Astrocyte (in vitro differentiated cells and primary cell): ENCODE results near the gene KLHL22. TPM values are rescaled to one million over a fixed set of nuclear protein-coding genes. Genes with fewer than 3 reads are reported as not detected.
"Not testable (repeated sequence)": the region's sequence is repeated elsewhere in the genome, so short reads cannot be mapped to it uniquely, and the experiment has no call there.

ENCODE experiments used
- DNase-seq: peaks from one replicate; pipeline ENCODE4 v3.0.0-alpha.2; 2010; ENCODE audit warnings: low read depth
- FAIRE-seq: peaks from 2 replicates; lab custom pipeline; 2011; peaks lifted over from hg19 to GRCh38; lab: Jason Lieb, UNC
- H2AFZ ChIP-seq: 2 replicates; pipeline ENCODE4 v1.6.0; 2012; ENCODE audit warnings: low read depth, low read length, inconsistent platforms
- H3K27ac ChIP-seq: 2 replicates; pipeline ENCODE4 v1.5.1; 2011; ENCODE audit warnings: low read depth, low read length, inconsistent platforms
- H3K27me3 ChIP-seq: 2 replicates; pipeline ENCODE4 v1.6.0; 2011; ENCODE audit warnings: low read length, inconsistent platforms; ENCODE audit not compliant: insufficient read depth
- H3K36me3 ChIP-seq: 2 replicates; pipeline ENCODE4 v1.5.1; 2011; ENCODE audit warnings: low read length, inconsistent platforms; ENCODE audit not compliant: insufficient read depth
- H3K4me1 ChIP-seq: 2 replicates; pipeline ENCODE4 v1.5.1; 2011; ENCODE audit warnings: low read length, inconsistent platforms; ENCODE audit not compliant: insufficient read depth
- H3K4me2 ChIP-seq: 2 replicates; pipeline ENCODE4 v1.6.0; 2012; ENCODE audit warnings: low read length, inconsistent platforms
- H3K4me3 ChIP-seq: 2 replicates; pipeline ENCODE4 v1.5.1; 2011; ENCODE audit warnings: low read depth, mild to moderate bottlenecking, low read length, inconsistent platforms; ENCODE audit not compliant: insufficient read depth
- H3K79me2 ChIP-seq: 2 replicates; pipeline ENCODE4 v1.6.0; 2012; ENCODE audit warnings: mild to moderate bottlenecking, low read length, inconsistent platforms; ENCODE audit not compliant: insufficient read depth
- H3K9ac ChIP-seq: 2 replicates; pipeline ENCODE4 v1.6.0; 2012; ENCODE audit warnings: mild to moderate bottlenecking, low read length, inconsistent platforms
- H3K9me3 ChIP-seq: 2 replicates; pipeline ENCODE4 v1.5.1; 2012; ENCODE audit warnings: low read depth, mild to moderate bottlenecking, low read length, inconsistent platforms; ENCODE audit not compliant: insufficient read depth
- H4K20me1 ChIP-seq: 2 replicates; pipeline ENCODE4 v1.6.0; 2012; ENCODE audit warnings: low read length, inconsistent platforms; ENCODE audit not compliant: insufficient read depth
- H3K27ac Mint-ChIP-seq: one replicate; pipeline ENCODE4 v1.8.0; 2021; ENCODE audit warnings: mild to moderate bottlenecking, mixed read lengths; ENCODE audit not compliant: unreplicated experiment
- H3K27me3 Mint-ChIP-seq: one replicate; pipeline ENCODE4 v1.8.0; 2021; ENCODE audit warnings: low read depth, mixed read lengths; ENCODE audit not compliant: unreplicated experiment
- H3K36me3 Mint-ChIP-seq: one replicate; pipeline ENCODE4 v1.8.0; 2021; ENCODE audit warnings: low read depth, mixed read lengths; ENCODE audit not compliant: unreplicated experiment
- H3K4me1 Mint-ChIP-seq: one replicate; pipeline ENCODE4 v1.8.0; 2021; ENCODE audit warnings: low read depth, mixed read lengths; ENCODE audit not compliant: unreplicated experiment
- H3K4me3 Mint-ChIP-seq: one replicate; pipeline ENCODE4 v1.8.0; 2021; ENCODE audit warnings: mild to moderate bottlenecking, moderate library complexity, mixed read lengths; ENCODE audit not compliant: unreplicated experiment
- H3K9me3 Mint-ChIP-seq: one replicate; pipeline ENCODE4 v1.8.0; 2021; ENCODE audit warnings: mild to moderate bottlenecking, mixed read lengths; ENCODE audit not compliant: unreplicated experiment
- CTCF ChIP-seq: IDR thresholded peaks from 2 replicates; pipeline ENCODE4 v1.5.1; 2011; ENCODE audit warnings: low read depth, mild to moderate bottlenecking, inconsistent platforms, low read length, moderate library complexity; ENCODE audit not compliant: insufficient read depth
- EZH2 ChIP-seq: IDR thresholded peaks from 2 replicates; pipeline ENCODE4 v1.6.1; 2012; ENCODE audit warnings: mild to moderate bottlenecking, low read length, inconsistent platforms; ENCODE audit not compliant: insufficient read depth
- total RNA-seq: library from RNA; stranded (reverse); gene quantifications from 2 replicates; pipeline ENCODE4 v1.2.1, GENCODE V29; 2021

Gene KLHL22
- total RNA-seq, 1 donor from 2014 or later, result 14.0 TPM

GRCh38 chr22:20451920-20452319, 43.7 kb downstream of the KLHL22 start:
- Histone ChIP-seq H3K27ac (no peak overlapping the region), H3K27me3 (no peaks in the 10 kb centered on the region), H4K20me1 (no peaks in the 10 kb centered on the region), H3K4me2 (no peak overlapping the region), H3K4me1 (peaks cover 4% of the 10 kb centered on the region), H3K9ac (no peak overlapping the region), H2AFZ (no peak overlapping the region), H3K9me3 (no peaks in the 10 kb centered on the region), H3K36me3 (peaks cover 3% of the 10 kb centered on the region), H3K4me3 (no peak overlapping the region), H3K79me2 (no peaks in the 10 kb centered on the region)
- Mint-ChIP-seq H3K27me3 (peaks cover 7% of the 10 kb centered on the region), H3K4me1 (no peaks in the 10 kb centered on the region), H3K36me3 (peaks cover 21% of the 10 kb centered on the region), H3K4me3 (no peak overlapping the region), H3K27ac (no peak overlapping the region), H3K9me3 (no peaks in the 10 kb centered on the region)
- no peak for TF ChIP-seq CTCF
- no peak for TF ChIP-seq EZH2
- DNase-seq, result no peak
- FAIRE-seq, result no peak

DNA sequence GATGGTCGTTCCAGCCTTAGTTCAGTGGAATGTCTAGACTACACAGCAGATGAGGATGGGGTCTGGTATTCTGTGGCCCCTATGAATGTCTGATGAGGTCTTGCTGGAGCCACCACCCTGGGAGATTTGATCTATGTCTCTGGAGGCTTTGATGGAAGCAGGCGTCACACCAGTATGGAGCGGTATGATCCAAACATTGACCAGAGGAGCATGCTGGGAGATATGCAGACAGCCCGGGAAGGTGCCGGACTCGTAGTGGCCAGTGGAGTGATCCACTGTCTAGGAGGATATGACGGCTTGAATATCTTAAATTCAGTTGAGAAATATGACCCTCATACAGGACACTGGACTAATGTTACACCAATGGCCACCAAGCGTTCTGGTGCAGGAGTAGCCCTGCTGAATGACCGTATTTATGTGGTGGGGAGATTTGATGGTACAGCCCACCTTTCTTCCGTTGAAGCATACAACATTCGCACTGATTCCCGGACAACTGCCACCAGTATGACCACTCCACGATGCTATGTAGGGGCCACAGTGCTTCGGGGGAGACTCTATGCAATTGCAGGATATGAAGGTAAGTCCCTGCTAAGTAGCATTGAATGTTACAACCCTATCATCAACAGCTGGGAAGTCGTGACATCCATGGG, 44.3 kb downstream of the KLHL22 start:
- FAIRE-seq, result not testable (repeated sequence)

DNA sequence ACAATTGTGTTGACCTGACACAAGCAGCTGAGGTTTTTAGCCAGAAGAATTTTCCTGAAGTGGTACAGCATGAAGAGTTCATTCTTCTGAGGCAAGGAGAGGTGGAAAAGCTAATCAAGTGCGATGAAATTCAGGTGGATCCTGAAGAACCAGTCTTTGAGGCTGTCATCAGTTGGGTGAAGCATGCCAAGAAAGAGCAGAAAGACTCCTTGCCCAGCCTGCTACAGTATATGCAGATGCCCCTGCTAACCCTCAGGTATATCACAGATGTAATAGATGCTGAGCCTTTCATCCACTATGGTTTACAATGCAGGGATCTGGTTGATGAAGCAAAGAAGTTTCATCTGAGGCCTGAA, 45.1 kb downstream of the KLHL22 start:
- peaks cover 9% of the 10 kb centered on the region for H3K27me3 Mint-ChIP-seq
- no peak overlapping the region for H3K9ac ChIP-seq
- H3K4me1 Mint-ChIP-seq, result no peaks in the 10 kb centered on the region
- peaks cover 28% of the 10 kb centered on the region for H3K36me3 Mint-ChIP-seq
- no peaks in the 10 kb centered on the region for H3K9me3 ChIP-seq
- no peaks in the 10 kb centered on the region for H4K20me1 ChIP-seq
- no peaks in the 10 kb centered on the region for H3K79me2 ChIP-seq
- no peak for TF ChIP-seq EZH2
- TF ChIP-seq CTCF, result no peak
- H3K4me2 ChIP-seq, result no peak overlapping the region
- FAIRE-seq (no peak), DNase-seq (no peak)
- no peaks in the 10 kb centered on the region for H3K9me3 Mint-ChIP-seq
- no peak overlapping the region for H3K27ac Mint-ChIP-seq
- H3K27me3 ChIP-seq, result no peaks in the 10 kb centered on the region
- H2AFZ ChIP-seq, result no peak overlapping the region
- H3K4me1 ChIP-seq, result no peaks in the 10 kb centered on the region
- no peak overlapping the region for H3K4me3 ChIP-seq
- H3K27ac ChIP-seq, result no peak overlapping the region
- H3K36me3 ChIP-seq, result peaks cover 3% of the 10 kb centered on the region
- no peak overlapping the region for H3K4me3 Mint-ChIP-seq

More for the DNA sequence above, 44.3 kb downstream of the KLHL22 start:
- H2AFZ ChIP-seq, H3K4me3 Mint-ChIP-seq, H3K27ac ChIP-seq, H3K27ac Mint-ChIP-seq, H3K36me3 ChIP-seq, H4K20me1 ChIP-seq, H3K79me2 ChIP-seq, H3K27me3 ChIP-seq, H3K4me3 ChIP-seq, H3K4me1 Mint-ChIP-seq, H3K9me3 Mint-ChIP-seq, H3K4me2 ChIP-seq, H3K9ac ChIP-seq, DNase-seq, H3K4me1 ChIP-seq, H3K9me3 ChIP-seq, H3K27me3 Mint-ChIP-seq: not testable (repeated sequence)
- peaks cover 23% of the 10 kb centered on the region for H3K36me3 Mint-ChIP-seq
